Keratinocyte (primary cell): Measurements from ENCODE around the gene LALBA. TPM values are rescaled to one million over a fixed set of nuclear protein-coding genes. Genes with fewer than 3 reads are reported as not detected.

Experiments used
- DNase-seq: peaks from one replicate; pipeline ENCODE4 v3.0.0-alpha.2; 2011; ENCODE audit warnings: low read depth, missing footprints, low spot score
- FAIRE-seq: peaks from 2 replicates; lab custom pipeline; 2011; peaks lifted over from hg19 to GRCh38; lab: Jason Lieb, UNC
- H2AFZ ChIP-seq: 2 replicates; pipeline ENCODE4 v1.6.0; 2012; ENCODE audit warnings: low read length, control low read depth, inconsistent platforms; ENCODE audit not compliant: control insufficient read depth
- H3K27ac ChIP-seq: 2 replicates; pipeline ENCODE4 v1.5.1; 2011; ENCODE audit warnings: low read length; ENCODE audit not compliant: control insufficient read depth, insufficient read depth
- H3K27me3 ChIP-seq: 3 replicates; pipeline ENCODE4 v1.6.0; 2011; ENCODE audit warnings: low read length; ENCODE audit not compliant: control insufficient read depth, insufficient read depth; ENCODE audit errors: extremely low read depth
- H3K36me3 ChIP-seq, 2 experiments: 2 replicates in 1 of 2; 3 replicates in 1 of 2; pipeline ENCODE4 v1.5.1; 2011; ENCODE audit warnings: low read length in 2 of 2, mild to moderate bottlenecking in 1 of 2; ENCODE audit not compliant: control insufficient read depth in 2 of 2, insufficient read depth in 2 of 2; ENCODE audit errors: extremely low read depth in 1 of 2
- H3K4me1 ChIP-seq: 3 replicates; pipeline ENCODE4 v1.5.1; 2011; ENCODE audit warnings: low read length; ENCODE audit not compliant: control insufficient read depth, insufficient read depth; ENCODE audit errors: extremely low read depth
- H3K4me2 ChIP-seq: 3 replicates; pipeline ENCODE4 v1.6.0; 2011; ENCODE audit warnings: low read depth, low read length; ENCODE audit not compliant: control insufficient read depth, insufficient read depth; ENCODE audit errors: extremely low read depth
- H3K4me3 ChIP-seq, 3 experiments: fragments of 200-600 bp in 1 of 3; sonication (generic) in 1 of 3; 2 replicates in 2 of 3; 3 replicates in 1 of 3; pipeline ENCODE4 v1.5.1; 2011 to 2016; ENCODE audit warnings: low read length in 3 of 3, mild to moderate bottlenecking in 3 of 3, control low read depth in 2 of 3, inconsistent platforms in 1 of 3, low read depth in 1 of 3, mixed read lengths in 1 of 3, mixed run types in 1 of 3, moderate library complexity in 1 of 3; ENCODE audit not compliant: control insufficient read depth in 2 of 3, insufficient read depth in 2 of 3; ENCODE audit errors: extremely low read depth in 1 of 3
- H3K79me2 ChIP-seq: 2 replicates; pipeline ENCODE4 v1.6.0; 2012; ENCODE audit warnings: low read length; ENCODE audit not compliant: control insufficient read depth, insufficient read depth
- H3K9ac ChIP-seq: 3 replicates; pipeline ENCODE4 v1.6.0; 2011; ENCODE audit warnings: low read length; ENCODE audit not compliant: control insufficient read depth, insufficient read depth; ENCODE audit errors: extremely low read depth
- H3K9me1 ChIP-seq: 3 replicates; pipeline ENCODE4 v1.6.0; 2011; ENCODE audit warnings: low read length; ENCODE audit not compliant: control insufficient read depth, insufficient read depth; ENCODE audit errors: extremely low read depth
- H3K9me3 ChIP-seq: 2 replicates; pipeline ENCODE4 v1.5.1; 2012; ENCODE audit warnings: low read depth, low read length; ENCODE audit not compliant: control insufficient read depth
- H4K20me1 ChIP-seq: 3 replicates; pipeline ENCODE4 v1.6.0; 2011; ENCODE audit warnings: low read length; ENCODE audit not compliant: control insufficient read depth, insufficient read depth; ENCODE audit errors: extremely low read depth
- EZH2 ChIP-seq: IDR thresholded peaks from one replicate; pipeline ENCODE4 v1.6.1; 2012; ENCODE audit warnings: inconsistent platforms, mild to moderate bottlenecking, low read length, moderate library complexity
- dilution Hi-C: fragments of 300-500 bp; cut with MboI; formaldehyde crosslinking; loops from one replicate; pipeline ENCODE4 v1.7.0; 2020; ENCODE audit warnings: low sequenced_read_pairs; ENCODE audit not compliant: extremely low pct_ligation_motif_present
- polyA plus RNA-seq, 5 experiments: library from polyadenylated mRNA; depleted of rRNA in 3 of 5; stranded (reverse) in 3 of 5; stranded (forward) in 1 of 5; unstranded in 1 of 5; fragments of >200 nt; gene quantifications; 1 replicate in 1 of 5; 2 replicates in 3 of 5; 3 replicates in 1 of 5; pipeline versions ENCODE4 v1.2.1 to v1.2.3, GENCODE V29; 2011 to 2012; ENCODE audit warnings: missing spikeins in 2 of 5, low read depth in 1 of 5, low replicate concordance in 1 of 5
- TF ChIP-seq, protein P1 (sequence below), 3 experiments: IDR thresholded peaks in 1 of 3; conservative IDR thresholded peaks in 1 of 3; optimal IDR thresholded peaks in 1 of 3; 2 replicates in 2 of 3; 3 replicates in 1 of 3; pipeline versions ENCODE3 to v1.5.1; 2011; ENCODE audit warnings: low read length in 3 of 3, mild to moderate bottlenecking in 3 of 3, moderate library complexity in 2 of 3, control low read depth in 1 of 3, inconsistent platforms in 1 of 3; ENCODE audit not compliant: insufficient read depth in 2 of 3; ENCODE audit errors: extremely low read depth in 1 of 3

The LALBA gene
- polyA plus RNA-seq, 1 donor (not counting 4 experiments of a cell fraction or from before 2014, with no cell fraction given): not detected

DNA sequence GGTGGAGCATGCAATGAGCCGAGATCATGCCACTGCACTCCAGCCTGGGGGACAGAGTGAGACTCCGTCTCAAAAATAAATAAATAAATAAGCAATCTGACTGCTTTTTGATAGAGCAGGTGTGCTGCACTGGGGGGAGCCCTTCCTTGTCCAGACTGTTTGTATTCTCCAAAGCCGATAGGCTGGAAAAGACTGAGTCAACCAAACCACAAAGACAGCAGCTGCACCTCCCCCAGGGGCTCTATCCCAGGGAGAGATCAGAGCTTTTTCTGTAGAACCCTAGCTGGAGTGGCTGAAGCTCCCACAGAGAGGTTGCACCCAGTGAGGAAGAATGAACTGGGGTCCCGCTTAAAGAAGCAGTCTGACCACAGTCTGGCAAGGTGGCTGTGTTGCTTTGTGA is 45.8 kb upstream of the LALBA start:
- H3K79me2 ChIP-seq: no peaks in the 10 kb centered on the region
- dilution Hi-C loops: no loop called here
- DNase-seq: no peak
- H3K27ac ChIP-seq: no peak overlapping the region
- H3K9ac ChIP-seq: no peak overlapping the region
- H2AFZ ChIP-seq: no peak overlapping the region
- H3K4me2 ChIP-seq: no peak overlapping the region
- no peaks in the 10 kb centered on the region for H3K4me1 ChIP-seq
- H4K20me1 ChIP-seq: no peaks in the 10 kb centered on the region
- H3K27me3 ChIP-seq: no peaks in the 10 kb centered on the region
- H3K4me3 ChIP-seq: no peak overlapping the region
- H3K36me3 ChIP-seq: no peaks in the 10 kb centered on the region
- FAIRE-seq: no peak
- no peaks in the 10 kb centered on the region for H3K9me1 ChIP-seq
- H3K9me3 ChIP-seq: no peaks in the 10 kb centered on the region
- TF ChIP-seq EZH2: no peak
- TF ChIP-seq, protein P1, sequence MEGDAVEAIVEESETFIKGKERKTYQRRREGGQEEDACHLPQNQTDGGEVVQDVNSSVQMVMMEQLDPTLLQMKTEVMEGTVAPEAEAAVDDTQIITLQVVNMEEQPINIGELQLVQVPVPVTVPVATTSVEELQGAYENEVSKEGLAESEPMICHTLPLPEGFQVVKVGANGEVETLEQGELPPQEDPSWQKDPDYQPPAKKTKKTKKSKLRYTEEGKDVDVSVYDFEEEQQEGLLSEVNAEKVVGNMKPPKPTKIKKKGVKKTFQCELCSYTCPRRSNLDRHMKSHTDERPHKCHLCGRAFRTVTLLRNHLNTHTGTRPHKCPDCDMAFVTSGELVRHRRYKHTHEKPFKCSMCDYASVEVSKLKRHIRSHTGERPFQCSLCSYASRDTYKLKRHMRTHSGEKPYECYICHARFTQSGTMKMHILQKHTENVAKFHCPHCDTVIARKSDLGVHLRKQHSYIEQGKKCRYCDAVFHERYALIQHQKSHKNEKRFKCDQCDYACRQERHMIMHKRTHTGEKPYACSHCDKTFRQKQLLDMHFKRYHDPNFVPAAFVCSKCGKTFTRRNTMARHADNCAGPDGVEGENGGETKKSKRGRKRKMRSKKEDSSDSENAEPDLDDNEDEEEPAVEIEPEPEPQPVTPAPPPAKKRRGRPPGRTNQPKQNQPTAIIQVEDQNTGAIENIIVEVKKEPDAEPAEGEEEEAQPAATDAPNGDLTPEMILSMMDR (optimal IDR thresholded peaks at IDR 0.05 in 1 of 3, IDR thresholded peaks at IDR 0.05 in 1 of 3, conservative IDR thresholded peaks at IDR 0.05 in 1 of 3; ENCODE audit: extremely low read depth in 1 of 3, insufficient read depth in 2 of 3, low read length in 3 of 3): no peak

DNA sequence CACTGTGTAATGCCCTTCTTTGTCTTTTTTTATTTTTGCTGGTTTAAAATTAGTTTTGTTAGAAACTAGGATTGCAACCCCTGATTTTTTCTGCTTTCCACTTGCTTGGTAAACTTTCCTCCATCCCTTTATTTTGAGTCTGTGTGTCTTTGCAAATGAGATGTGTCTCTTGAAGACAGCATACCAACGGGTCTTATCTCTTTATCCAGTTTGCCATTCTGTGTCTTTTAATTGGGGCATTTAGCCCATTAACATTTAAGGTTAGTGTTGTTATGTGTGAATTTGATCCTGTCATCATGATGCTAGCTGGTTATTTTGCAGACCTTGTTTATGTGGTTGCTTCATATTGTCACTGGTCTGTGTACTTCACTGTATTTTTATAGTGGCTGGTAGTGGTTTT is 43.5 kb upstream of the LALBA start:
- Histone ChIP-seq H3K4me2 (no peak overlapping the region), H3K9me1 (no peaks in the 10 kb centered on the region), H3K27me3 (no peaks in the 10 kb centered on the region), H2AFZ (no peak overlapping the region), H4K20me1 (no peaks in the 10 kb centered on the region), H3K79me2 (no peaks in the 10 kb centered on the region), H3K27ac (no peak overlapping the region), H3K9me3 (no peaks in the 10 kb centered on the region), H3K9ac (no peak overlapping the region), H3K36me3 (no peaks in the 10 kb centered on the region), H3K4me3 (no peak overlapping the region), H3K4me1 (no peaks in the 10 kb centered on the region)
- DNase-seq (no peak), FAIRE-seq (no peak)
- dilution Hi-C loops: no loop called here
- TF ChIP-seq, protein P1 (optimal IDR thresholded peaks at IDR 0.05 in 1 of 3, IDR thresholded peaks at IDR 0.05 in 1 of 3, conservative IDR thresholded peaks at IDR 0.05 in 1 of 3; ENCODE audit: extremely low read depth in 1 of 3, insufficient read depth in 2 of 3, low read length in 3 of 3): no peak
- TF ChIP-seq EZH2: no peak
